ENCODE results near the gene UCP3.

GRCh38 chr11:73974604-73975478 lies 34.0 kb downstream of the UCP3 start:
- no peak for TF ChIP-seq CTCF (IDR thresholded peaks at IDR 0.05)
- no peak for TF ChIP-seq POLR2AphosphoS5 (IDR thresholded peaks at IDR 0.05)
- TF ChIP-seq POLR2A (IDR thresholded peaks at IDR 0.05): no peak

All from breast epithelium (tissue), 3 donors.